MM.1S (cell line): ENCODE results near the gene NUDT12.

ENCODE experiments used
- DNase-seq: peaks from one replicate; pipeline ENCODE4 v3.0.0-alpha.2; 2015
- H2AFZ ChIP-seq: fragments of 300-600 bp; sonication (generic); 2 replicates; pipeline ENCODE4 v1.6.0; 2016; ENCODE audit warnings: antibody characterized with exemption, low read length
- H3F3A ChIP-seq: fragments of 300-600 bp; sonication (generic); 2 replicates; pipeline ENCODE4 v1.6.1; 2016; ENCODE audit warnings: mild to moderate bottlenecking, antibody characterized with exemption, low read length, moderate library complexity, mixed read lengths; ENCODE audit not compliant: insufficient read depth
- H3K27ac ChIP-seq: fragments of 300-600 bp; sonication (generic); 2 replicates; pipeline ENCODE4 v1.5.1; 2016; ENCODE audit warnings: mild to moderate bottlenecking, low read length
- H3K27me3 ChIP-seq: fragments of 300-600 bp; sonication (generic); replicated peaks from 2 replicates; pipeline ENCODE4 v1.6.0; 2016; ENCODE audit warnings: low read length; ENCODE audit not compliant: insufficient read depth
- H3K36me3 ChIP-seq: fragments of 300-600 bp; sonication (generic); replicated peaks from 2 replicates; pipeline ENCODE4 v1.6.1; 2016; ENCODE audit warnings: mild to moderate bottlenecking, low read length, mixed read lengths; ENCODE audit not compliant: insufficient read depth
- H3K4me1 ChIP-seq: fragments of 300-600 bp; sonication (generic); 2 replicates; pipeline ENCODE4 v1.6.1; 2016; ENCODE audit warnings: low read length, mixed read lengths
- H3K4me2 ChIP-seq: fragments of 300-600 bp; sonication (generic); 2 replicates; pipeline ENCODE4 v1.6.0; 2016; ENCODE audit warnings: low read depth, low read length
- H3K4me3 ChIP-seq: fragments of 300-600 bp; sonication (generic); 2 replicates; pipeline ENCODE4 v1.5.1; 2016; ENCODE audit warnings: low read length, mixed read lengths
- H3K79me2 ChIP-seq: fragments of 300-600 bp; sonication (generic); 2 replicates; pipeline ENCODE4 v1.6.1; 2016; ENCODE audit warnings: mixed run types, low read length, mixed read lengths
- H3K9ac ChIP-seq: fragments of 300-600 bp; sonication (generic); 2 replicates; pipeline ENCODE4 v1.6.1; 2016; ENCODE audit warnings: low read length, mixed read lengths
- H3K9me2 ChIP-seq: fragments of 300-600 bp; sonication (generic); replicated peaks from 2 replicates; pipeline ENCODE4 v1.6.1; 2016; ENCODE audit warnings: mild to moderate bottlenecking, low read length, mixed read lengths; ENCODE audit not compliant: insufficient read depth
- H3K9me3 ChIP-seq: fragments of 300-600 bp; sonication (generic); replicated peaks from 2 replicates; pipeline ENCODE4 v1.6.1; 2016; ENCODE audit warnings: mild to moderate bottlenecking, low read length, mixed read lengths; ENCODE audit not compliant: insufficient read depth
- H4K20me1 ChIP-seq: fragments of 300-600 bp; sonication (generic); 2 replicates; pipeline ENCODE4 v1.6.1; 2016; ENCODE audit warnings: mild to moderate bottlenecking, low read length, moderate library complexity, mixed read lengths; ENCODE audit not compliant: insufficient read depth
- CTCF ChIP-seq: fragments of 300-600 bp; sonication (generic); IDR thresholded peaks from 2 replicates; pipeline ENCODE4 v1.5.1; 2016; ENCODE audit warnings: antibody characterized with exemption, low read length, mixed read lengths
- EZH2 ChIP-seq: fragments of 300-600 bp; sonication (generic); optimal IDR thresholded peaks from 2 replicates; pipeline ENCODE3; 2017; ENCODE audit warnings: low read depth, mild to moderate bottlenecking, antibody characterized with exemption, low read length, mixed read lengths
- EZH2phosphoT487 ChIP-seq: fragments of 300-600 bp; sonication (generic); IDR thresholded peaks from 2 replicates; pipeline ENCODE4 v1.6.1; 2018; ENCODE audit warnings: antibody characterized with exemption, low read length

NUDT12 gene

GRCh38 chr5:103598997-103599566 is 36.5 kb upstream of the NUDT12 start:
- Histone ChIP-seq H3K79me2 (no peaks in the 10 kb centered on the region), H3K4me2 (no peak overlapping the region), H3K9me2 (no peaks in the 10 kb centered on the region), H3K9ac (no peak overlapping the region), H3K4me1 (no peaks in the 10 kb centered on the region), H3F3A (no peaks in the 10 kb centered on the region), H3K9me3 (no peaks in the 10 kb centered on the region), H4K20me1 (no peaks in the 10 kb centered on the region), H3K27me3 (no peaks in the 10 kb centered on the region), H3K4me3 (no peak overlapping the region), H2AFZ (no peak overlapping the region), H3K27ac (no peak overlapping the region), H3K36me3 (no peaks in the 10 kb centered on the region)
- TF ChIP-seq EZH2 = no peak
- TF ChIP-seq CTCF = no peak
- no peak for TF ChIP-seq EZH2phosphoT487
- DNase-seq = no peak

- DNase-seq = no peak
Observed at GRCh38 chr5:103590221-103590620, 27.6 kb upstream of the NUDT12 start.

GRCh38 chr5:103589776-103590175 is 27.2 kb upstream of the NUDT12 start:
- Histone ChIP-seq H3K9ac (no peak overlapping the region), H3K36me3 (no peaks in the 10 kb centered on the region), H3K9me2 (no peaks in the 10 kb centered on the region), H3K4me3 (no peak overlapping the region), H3K4me1 (no peaks in the 10 kb centered on the region), H4K20me1 (no peaks in the 10 kb centered on the region), H3K27ac (no peak overlapping the region), H3K79me2 (no peaks in the 10 kb centered on the region), H2AFZ (no peak overlapping the region), H3K9me3 (no peaks in the 10 kb centered on the region), H3F3A (no peaks in the 10 kb centered on the region), H3K27me3 (no peaks in the 10 kb centered on the region), H3K4me2 (no peak overlapping the region)
- DNase-seq = no peak
- TF ChIP-seq EZH2phosphoT487 (no peak), EZH2 (no peak), CTCF (no peak)

More at GRCh38 chr5:103590221-103590620, 27.6 kb upstream of the NUDT12 start:
- no peaks in the 10 kb centered on the region for H3K9me3 ChIP-seq
- no peak overlapping the region for H3K27ac ChIP-seq
- no peaks in the 10 kb centered on the region for H3K4me1 ChIP-seq
- H4K20me1 ChIP-seq = no peaks in the 10 kb centered on the region
- no peak overlapping the region for H3K4me3 ChIP-seq
- no peaks in the 10 kb centered on the region for H3K9me2 ChIP-seq
- no peaks in the 10 kb centered on the region for H3K27me3 ChIP-seq
- no peaks in the 10 kb centered on the region for H3F3A ChIP-seq
- H2AFZ ChIP-seq = no peak overlapping the region
- no peak for TF ChIP-seq EZH2phosphoT487
- TF ChIP-seq CTCF = no peak
- no peak overlapping the region for H3K4me2 ChIP-seq
- H3K79me2 ChIP-seq = no peaks in the 10 kb centered on the region
- H3K9ac ChIP-seq = no peak overlapping the region
- H3K36me3 ChIP-seq = no peaks in the 10 kb centered on the region
